GM12872 (cell line): ENCODE data around the gene CTSE.

Experiments used
- CTCF ChIP-seq: IDR thresholded peaks from 3 replicates; pipeline ENCODE4 v1.5.1; 2011; ENCODE audit warnings: low read depth, mild to moderate bottlenecking, low read length, moderate library complexity; ENCODE audit not compliant: insufficient read depth

The CTSE gene

GRCh38 chr1:205994346-205994745 lies 29.3 kb downstream of the CTSE start:
- TF ChIP-seq CTCF, result no peak

DNA sequence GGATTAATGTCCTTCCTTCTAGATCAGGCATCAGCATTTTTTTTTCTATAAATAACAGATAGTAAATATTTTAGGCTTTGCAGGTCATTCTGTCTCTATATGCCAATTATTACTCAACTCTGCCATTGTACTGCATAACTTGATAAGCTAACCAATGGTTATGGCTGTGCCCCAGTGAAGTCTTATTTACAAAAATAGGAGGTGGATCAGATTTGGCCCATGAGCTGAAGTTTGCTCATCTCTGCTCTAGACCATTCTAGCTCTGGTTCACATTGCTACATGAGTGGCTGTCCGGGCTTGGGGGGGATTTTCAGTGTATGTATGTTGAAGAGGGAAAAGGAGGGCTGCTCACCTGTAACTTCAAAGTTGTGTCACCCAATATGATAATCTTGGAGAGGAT lies 30.6 kb downstream of the CTSE start:
- no peak for TF ChIP-seq CTCF

GRCh38 chr1:205992218-205992882 lies 31.3 kb downstream of the CTSE start:
- no peak for TF ChIP-seq CTCF

GRCh38 chr1:205991237-205991636 lies 32.5 kb downstream of the CTSE start:
- no peak for TF ChIP-seq CTCF

DNA sequence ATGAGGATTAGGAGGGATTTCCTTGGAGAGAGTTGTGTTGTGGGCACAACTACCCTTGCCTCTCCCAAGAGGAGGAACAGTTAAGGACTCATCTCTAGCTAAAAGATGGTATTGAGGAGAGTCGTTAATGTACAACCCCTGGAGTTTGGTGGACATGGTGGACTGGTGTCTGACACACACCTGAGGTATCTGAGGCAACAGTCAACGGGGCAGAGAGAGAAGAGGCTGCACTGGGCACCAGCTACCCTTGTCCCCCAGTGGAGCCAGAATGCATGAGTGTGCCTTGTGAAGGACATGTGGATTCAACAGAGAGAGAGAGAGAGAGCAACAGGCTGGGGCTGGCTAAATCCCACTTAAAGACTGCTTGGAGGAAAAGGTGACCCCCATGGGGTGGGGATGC lies 33.5 kb downstream of the CTSE start:
- TF ChIP-seq CTCF, result no peak

- TF ChIP-seq CTCF, result no peak
These were observed 33.9 kb downstream of the CTSE start for GRCh38 chr1:205989786-205990185.

- TF ChIP-seq CTCF, result no peak
These were observed 35.1 kb downstream of the CTSE start for GRCh38 chr1:205988585-205988995.

DNA sequence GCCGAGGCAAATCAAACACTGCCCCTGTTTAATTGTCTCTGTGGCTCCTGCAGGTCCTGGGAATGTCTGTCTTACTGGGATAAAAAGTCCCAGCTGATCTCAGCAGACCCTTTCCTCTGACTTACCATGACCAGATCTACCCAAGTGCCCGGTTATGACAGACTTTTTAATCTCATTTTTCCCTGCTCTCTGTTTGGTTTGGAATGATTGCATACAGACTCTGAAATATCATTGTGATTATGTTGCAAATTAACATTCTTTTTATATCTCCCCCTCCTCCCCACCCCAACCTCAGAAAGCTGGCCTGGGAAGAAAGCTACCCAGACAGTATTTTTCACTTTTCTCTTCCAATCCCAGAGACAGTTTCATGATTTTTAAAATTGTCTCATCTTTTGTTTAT lies 36.8 kb downstream of the CTSE start:
- TF ChIP-seq CTCF, result no peak
